GM19239 (cell line): ENCODE data around the gene HMCN1.
A peak's percentile ranks its signal among the peaks of the same experiment; 100 is the strongest.
"Not testable (repeated sequence)": the region's sequence is repeated elsewhere in the genome, so short reads cannot be mapped to it uniquely, and the experiment has no call there.

Experiments
- DNase-seq: peaks from one replicate; pipeline ENCODE4 v3.0.0; 2011; ENCODE audit warnings: low spot score; ENCODE audit not compliant: insufficient read length
- FAIRE-seq: peaks from 2 replicates; lab custom pipeline; 2011; peaks lifted over from hg19 to GRCh38; lab: Jason Lieb, UNC

Gene HMCN1

GRCh38 chr1:186175588-186175987, 441.4 kb downstream of the HMCN1 start:
- DNase-seq, result no peak
- FAIRE-seq, result no peak

- DNase-seq (no peak), FAIRE-seq (no peak)
These were observed 444.3 kb downstream of the HMCN1 start for GRCh38 chr1:186178426-186179043.

GRCh38 chr1:186179231-186179630, 445.0 kb downstream of the HMCN1 start:
- DNase-seq, result no peak
- FAIRE-seq, result no peak

GRCh38 chr1:186183219-186183618, 449.0 kb downstream of the HMCN1 start:
- FAIRE-seq (no peak), DNase-seq (no peak)

GRCh38 chr1:186183970-186184628, 449.9 kb downstream of the HMCN1 start:
- FAIRE-seq (peak; percentile 70), DNase-seq (no peak)

GRCh38 chr1:186186251-186186650, 452.1 kb downstream of the HMCN1 start:
- not testable (repeated sequence) for FAIRE-seq, DNase-seq

GRCh38 chr1:186187601-186188000, 453.4 kb downstream of the HMCN1 start:
- FAIRE-seq (peak; percentile 73), DNase-seq (no peak)

GRCh38 chr1:186188004-186188539, 453.9 kb downstream of the HMCN1 start:
- no peak for FAIRE-seq
- no peak for DNase-seq

- DNase-seq, result no peak
- no peak for FAIRE-seq
These were observed 454.5 kb downstream of the HMCN1 start for GRCh38 chr1:186188736-186189135.

- FAIRE-seq, result no peak
- DNase-seq, result no peak
These were observed 455.0 kb downstream of the HMCN1 start for GRCh38 chr1:186189156-186189555.

GRCh38 chr1:186191511-186191910, 457.3 kb downstream of the HMCN1 start:
- FAIRE-seq (no peak), DNase-seq (no peak)

GRCh38 chr1:186193224-186193623, 459.0 kb downstream of the HMCN1 start:
- FAIRE-seq (no peak), DNase-seq (no peak)

GRCh38 chr1:186194107-186194756, 460.0 kb downstream of the HMCN1 start:
- FAIRE-seq (peak; percentile 72), DNase-seq (peak; percentile 14)

GRCh38 chr1:186195377-186195931, 461.3 kb downstream of the HMCN1 start:
- FAIRE-seq (no peak), DNase-seq (no peak)

GRCh38 chr1:186202271-186202764, 468.1 kb downstream of the HMCN1 start:
- DNase-seq (no peak), FAIRE-seq (no peak)

- FAIRE-seq (no peak), DNase-seq (no peak)
These were observed 468.6 kb downstream of the HMCN1 start for GRCh38 chr1:186202776-186203175.

- no peak for FAIRE-seq
These were observed 471.9 kb downstream of the HMCN1 start for GRCh38 chr1:186206048-186206570.

GRCh38 chr1:186207391-186208085, 473.3 kb downstream of the HMCN1 start:
- FAIRE-seq (no peak), DNase-seq (no peak)

More at GRCh38 chr1:186206048-186206570, 471.9 kb downstream of the HMCN1 start:
- DNase-seq, result no peak

- DNase-seq, result no peak
- no peak for FAIRE-seq
These were observed 474.4 kb downstream of the HMCN1 start for GRCh38 chr1:186208405-186209129.
